ENCODE data around the gene HNRNPUL1. TPM values are rescaled to one million over a fixed set of nuclear protein-coding genes. Genes with fewer than 3 reads are reported as not detected.

Gene HNRNPUL1
- total and polyA plus RNA-seq, 2 experiments from 2014 or later: 204 to 207 TPM

DNA sequence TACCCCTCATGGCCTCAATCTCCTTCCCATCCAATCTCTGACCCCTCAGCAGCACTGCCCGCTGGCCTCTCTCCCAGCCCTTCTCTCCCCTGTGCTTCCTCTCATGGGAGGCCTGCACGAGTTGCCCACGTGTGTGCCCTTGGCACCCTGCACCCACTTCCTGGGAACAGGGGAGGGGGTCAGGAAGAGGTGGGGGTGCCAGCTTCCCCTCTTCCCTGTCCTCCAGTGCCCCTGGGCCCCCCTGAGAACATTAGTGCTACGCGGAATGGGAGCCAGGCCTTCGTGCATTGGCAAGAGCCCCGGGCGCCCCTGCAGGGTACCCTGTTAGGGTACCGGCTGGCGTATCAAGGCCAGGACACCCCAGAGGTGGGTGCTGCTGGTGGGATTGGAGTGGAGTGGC is 25.9 kb upstream of the HNRNPUL1 start:
- Histone ChIP-seq H3F3A (replicated peaks; ENCODE audit: low read depth) (no peaks in the 10 kb centered on the region), H3K27me3 (ENCODE audit: insufficient read depth) (no peaks in the 10 kb centered on the region), H3K4me2 (no peak overlapping the region), H3K27ac (ENCODE audit: low read depth) (no peak overlapping the region), H3K36me3 (ENCODE audit: insufficient read depth) (no peaks in the 10 kb centered on the region; the same call in none of the 2 replicates), H3K4me3 (no peak overlapping the region), H3K79me2 (replicated peaks; ENCODE audit: insufficient read depth) (no peaks in the 10 kb centered on the region), H3K4me1 (ENCODE audit: insufficient read depth) (no peaks in the 10 kb centered on the region), H3K9me2 (ENCODE audit: insufficient read depth) (no peaks in the 10 kb centered on the region), H4K20me1 (replicated peaks; ENCODE audit: insufficient read depth) (no peaks in the 10 kb centered on the region), H2AFZ (no peak overlapping the region)
- DNase-seq (ENCODE audit: low spot score): no peak
- Mint-ChIP-seq H3K4me1 (no peaks in the 10 kb centered on the region), H3K27me3 (ENCODE audit: insufficient read depth, low read depth, poor library complexity) (peaks cover 3% of the 10 kb centered on the region), H3K4me3 (no peak overlapping the region), H3K36me3 (ENCODE audit: low read depth) (no peaks in the 10 kb centered on the region), H3K9me3 (no peaks in the 10 kb centered on the region), H3K27ac (no peak overlapping the region)
- TF ChIP-seq CTCF (conservative IDR thresholded peaks at IDR 0.05; ENCODE audit: low read depth in 2 of 2) (no peak), REST (IDR thresholded peaks at IDR 0.05; ENCODE audit: unreplicated experiment) (no peak), EZH2 (IDR thresholded peaks at IDR 0.05; ENCODE audit: low read depth, unreplicated experiment) (no peak), STAT1 (IDR thresholded peaks at IDR 0.05; ENCODE audit: unreplicated experiment) (no peak), ZNF114 (CRISPR knock-in tag; IDR thresholded peaks at IDR 0.05) (no peak), ZNF462 (CRISPR knock-in tag; IDR thresholded peaks at IDR 0.05) (no peak), POLR2AphosphoS5 (IDR thresholded peaks at IDR 0.05; ENCODE audit: low read depth) (no peak), NANOG (IDR thresholded peaks at IDR 0.05; ENCODE audit: borderline replicate concordance) (no peak), JUNB (IDR thresholded peaks at IDR 0.05; ENCODE audit: unreplicated experiment) (no peak), ZNF331 (CRISPR knock-in tag; IDR thresholded peaks at IDR 0.05; ENCODE audit: low read depth) (no peak), EZH2phosphoT487 (IDR thresholded peaks at IDR 0.05; ENCODE audit: unreplicated experiment) (no peak), CREB1 (CRISPR knock-in tag; IDR thresholded peaks at IDR 0.05; ENCODE audit: low read depth) (no peak)
- TF ChIP-seq, protein P1, sequence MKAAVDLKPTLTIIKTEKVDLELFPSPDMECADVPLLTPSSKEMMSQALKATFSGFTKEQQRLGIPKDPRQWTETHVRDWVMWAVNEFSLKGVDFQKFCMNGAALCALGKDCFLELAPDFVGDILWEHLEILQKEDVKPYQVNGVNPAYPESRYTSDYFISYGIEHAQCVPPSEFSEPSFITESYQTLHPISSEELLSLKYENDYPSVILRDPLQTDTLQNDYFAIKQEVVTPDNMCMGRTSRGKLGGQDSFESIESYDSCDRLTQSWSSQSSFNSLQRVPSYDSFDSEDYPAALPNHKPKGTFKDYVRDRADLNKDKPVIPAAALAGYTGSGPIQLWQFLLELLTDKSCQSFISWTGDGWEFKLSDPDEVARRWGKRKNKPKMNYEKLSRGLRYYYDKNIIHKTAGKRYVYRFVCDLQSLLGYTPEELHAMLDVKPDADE (IDR thresholded peaks at IDR 0.05): no peak
- ATAC-seq: no peak
